GM04504 (cell line): ENCODE measurements around the gene FANCC.

ENCODE experiments used
- DNase-seq: peaks from one replicate; pipeline ENCODE4 v3.0.0-alpha.2; 2012; ENCODE audit warnings: low read depth

FANCC gene, protein sequence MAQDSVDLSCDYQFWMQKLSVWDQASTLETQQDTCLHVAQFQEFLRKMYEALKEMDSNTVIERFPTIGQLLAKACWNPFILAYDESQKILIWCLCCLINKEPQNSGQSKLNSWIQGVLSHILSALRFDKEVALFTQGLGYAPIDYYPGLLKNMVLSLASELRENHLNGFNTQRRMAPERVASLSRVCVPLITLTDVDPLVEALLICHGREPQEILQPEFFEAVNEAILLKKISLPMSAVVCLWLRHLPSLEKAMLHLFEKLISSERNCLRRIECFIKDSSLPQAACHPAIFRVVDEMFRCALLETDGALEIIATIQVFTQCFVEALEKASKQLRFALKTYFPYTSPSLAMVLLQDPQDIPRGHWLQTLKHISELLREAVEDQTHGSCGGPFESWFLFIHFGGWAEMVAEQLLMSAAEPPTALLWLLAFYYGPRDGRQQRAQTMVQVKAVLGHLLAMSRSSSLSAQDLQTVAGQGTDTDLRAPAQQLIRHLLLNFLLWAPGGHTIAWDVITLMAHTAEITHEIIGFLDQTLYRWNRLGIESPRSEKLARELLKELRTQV

DNA sequence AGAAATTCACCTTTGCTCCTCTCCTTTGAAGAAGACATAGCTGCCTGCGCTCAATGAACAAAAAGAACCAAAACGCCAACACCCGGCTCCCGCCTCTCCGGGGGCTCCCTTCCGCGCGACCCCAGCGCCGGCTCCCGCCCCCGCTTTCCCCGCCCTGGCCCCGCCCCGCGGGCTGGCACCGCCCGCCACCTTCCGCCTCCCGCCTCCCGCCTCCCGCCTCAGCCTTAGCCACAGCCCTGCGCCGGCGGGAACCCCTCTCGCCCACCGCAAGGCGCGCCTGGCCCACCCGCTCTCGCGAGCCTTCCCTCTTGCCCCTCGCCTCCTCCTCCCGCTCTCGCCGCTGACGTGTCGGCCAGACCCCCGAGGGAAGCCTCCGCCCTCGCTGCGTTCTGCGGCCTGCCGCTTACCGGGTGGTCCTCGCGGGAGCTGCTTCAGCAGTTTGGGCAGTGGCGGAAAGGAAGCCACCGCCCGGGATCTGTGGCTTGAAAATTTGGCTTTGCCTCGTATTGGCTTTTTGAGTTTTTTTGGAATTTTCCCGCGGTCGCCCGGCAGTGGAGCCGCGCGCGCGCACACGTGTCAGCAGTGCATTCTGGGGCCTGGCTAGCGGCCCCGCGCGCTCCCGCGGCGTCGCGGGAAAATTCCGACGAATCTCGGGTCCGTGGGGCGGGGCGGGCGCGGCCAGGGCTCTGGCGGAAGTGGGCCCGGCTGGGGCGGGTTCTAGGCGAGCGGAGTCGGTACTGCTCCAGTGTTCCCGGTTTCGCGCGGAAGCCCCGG, at the start of gene FANCC:
Gene FANCC, minus strand, starts transcription at position 591 of the 774 bp plus-strand sequence. CDS start 68,418 bp downstream, outside the sequence.
- peak; percentile 63 for DNase-seq

DNA sequence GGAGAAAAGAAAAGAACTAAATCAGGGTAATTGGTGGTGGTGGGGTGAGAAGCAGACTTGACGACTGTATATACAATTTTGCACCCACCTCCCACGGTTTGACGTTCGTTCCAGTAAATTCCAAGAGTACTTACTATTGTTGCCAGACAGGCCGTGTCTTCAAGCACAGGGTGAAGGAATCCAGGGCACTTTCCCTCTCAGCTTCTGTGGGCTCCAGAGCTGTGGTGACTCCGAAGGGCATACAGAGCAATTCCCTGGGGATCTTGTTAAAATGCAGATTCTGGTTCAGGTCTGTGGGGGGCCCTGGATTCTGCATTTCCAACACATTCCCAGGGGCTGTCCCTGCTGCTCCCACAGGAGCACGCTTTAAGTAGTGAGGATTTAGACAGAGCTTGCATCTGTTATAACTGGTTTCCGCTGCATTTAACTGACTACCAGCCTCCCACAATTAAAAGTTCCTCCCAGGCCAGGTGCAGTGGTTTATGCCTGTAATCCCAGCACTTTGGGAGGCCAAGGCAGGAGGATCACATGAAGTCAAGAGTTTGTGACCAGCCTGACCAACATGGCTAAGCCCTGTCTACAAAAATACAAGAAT, 49.3 kb upstream of the FANCC start:
- no peak for DNase-seq

DNA sequence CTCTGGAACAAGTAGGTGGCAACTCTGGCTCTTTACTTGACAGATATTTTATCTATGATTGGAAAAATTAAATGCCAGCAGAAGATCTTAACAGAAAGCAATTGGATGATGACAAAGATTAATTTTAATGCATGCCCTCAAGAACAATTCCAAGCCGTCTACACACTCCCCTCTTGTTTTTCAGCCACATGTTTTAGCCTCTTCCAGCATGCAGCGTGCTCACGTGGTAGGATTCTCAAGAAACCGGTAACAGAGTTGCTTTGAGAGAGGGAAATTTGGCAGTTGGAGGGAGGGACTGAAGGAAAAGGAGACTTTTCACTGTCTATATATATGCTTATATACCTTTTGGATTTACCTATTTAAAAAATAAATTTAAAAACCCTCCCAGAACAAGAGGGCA, 48.3 kb upstream of the FANCC start:
- no peak for DNase-seq

DNA sequence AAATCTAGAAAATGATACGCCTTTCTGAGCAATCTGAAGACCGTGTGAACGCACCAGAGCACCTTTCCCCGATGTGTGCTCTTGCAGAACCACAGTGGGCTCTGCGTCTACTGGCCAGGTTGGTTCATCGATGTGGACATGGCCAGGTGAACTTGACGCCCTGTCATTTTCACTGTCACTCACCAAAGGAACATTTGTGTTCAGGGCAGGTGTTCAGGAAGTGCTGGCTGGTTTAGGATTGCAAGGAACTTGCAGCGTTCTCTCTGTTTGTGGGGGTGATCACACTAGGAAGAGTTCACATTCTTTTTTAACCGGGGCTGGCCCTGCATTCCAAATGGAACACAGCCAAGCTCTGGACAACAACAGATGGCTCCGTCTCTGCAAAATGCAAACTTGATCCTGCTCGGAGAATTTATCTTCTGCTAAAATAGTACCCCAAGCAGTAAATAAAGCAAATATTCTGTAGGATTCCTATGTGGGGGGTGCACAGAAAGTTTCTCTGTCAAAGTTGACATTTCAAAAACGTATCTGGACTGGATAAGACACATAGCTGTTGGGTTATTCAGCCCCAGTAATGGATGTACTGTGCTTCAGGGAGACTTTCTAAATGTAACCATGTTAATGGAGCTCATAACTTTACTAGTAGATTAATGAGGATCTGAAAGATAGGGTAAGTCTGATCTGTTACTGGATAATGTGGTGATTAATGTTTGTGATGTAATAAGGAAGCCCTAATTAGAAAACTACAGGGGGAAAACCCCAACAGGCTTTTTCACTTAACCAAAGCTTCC, 45.7 kb upstream of the FANCC start:
- no peak for DNase-seq

DNA sequence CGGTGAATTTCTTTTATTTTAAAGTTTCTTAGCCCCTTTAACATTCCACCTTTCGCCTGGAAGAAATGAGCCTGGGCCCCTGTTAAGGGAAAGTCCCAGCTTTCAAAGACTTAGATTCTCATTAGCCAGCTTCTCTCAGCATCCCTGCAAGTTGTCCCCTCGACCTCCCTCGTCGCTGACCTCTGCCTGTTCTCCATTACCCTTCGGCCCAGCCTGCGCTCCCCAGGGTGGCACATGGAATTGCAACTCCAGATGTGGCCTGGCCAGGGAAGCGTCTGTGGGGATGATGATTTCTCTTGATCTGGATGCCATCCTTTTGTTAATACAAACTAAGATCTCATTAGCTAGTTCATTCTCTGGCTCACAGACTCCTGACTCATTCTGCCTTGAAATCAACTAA, 43.4 kb upstream of the FANCC start:
- no peak for DNase-seq

DNA sequence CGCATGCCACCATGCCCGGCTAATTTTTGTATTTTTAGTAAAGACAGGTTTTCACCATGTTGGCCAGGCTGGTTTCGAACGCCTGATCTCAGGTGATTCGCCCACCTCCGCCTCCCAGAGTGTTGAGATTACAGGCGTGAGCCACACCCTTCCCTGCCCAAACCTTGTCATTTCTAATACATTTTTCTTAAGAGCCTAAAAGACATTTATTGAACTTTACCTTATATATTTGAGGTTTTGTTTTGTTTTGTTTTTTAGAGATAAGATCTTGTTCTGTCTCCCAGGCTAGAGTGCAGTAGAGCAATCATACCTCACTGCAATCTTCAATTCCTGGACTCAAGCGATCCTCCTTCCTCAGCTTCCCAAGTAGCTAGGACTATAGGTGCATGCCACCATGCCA, 39.8 kb upstream of the FANCC start:
- no peak for DNase-seq

DNA sequence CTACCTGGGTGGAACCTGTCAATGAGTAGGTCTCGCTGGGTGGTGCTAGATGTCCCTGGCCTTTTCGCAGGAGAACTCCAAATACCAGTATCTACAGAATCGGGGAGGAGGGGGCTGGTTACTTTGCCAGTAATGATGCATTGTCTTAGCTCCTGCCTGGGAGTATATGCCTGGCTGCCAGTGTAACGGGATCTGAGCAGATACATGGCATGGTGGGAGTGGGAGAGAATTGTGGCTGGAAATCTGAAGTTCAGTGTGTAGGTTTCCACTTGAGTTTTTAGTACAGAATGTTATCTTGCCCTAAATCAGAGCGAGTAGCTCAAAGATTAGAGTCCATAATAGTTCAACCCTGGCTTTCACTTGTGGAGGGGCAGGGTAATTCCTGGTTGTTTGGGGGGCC, 38.0 kb upstream of the FANCC start:
- no peak for DNase-seq

DNA sequence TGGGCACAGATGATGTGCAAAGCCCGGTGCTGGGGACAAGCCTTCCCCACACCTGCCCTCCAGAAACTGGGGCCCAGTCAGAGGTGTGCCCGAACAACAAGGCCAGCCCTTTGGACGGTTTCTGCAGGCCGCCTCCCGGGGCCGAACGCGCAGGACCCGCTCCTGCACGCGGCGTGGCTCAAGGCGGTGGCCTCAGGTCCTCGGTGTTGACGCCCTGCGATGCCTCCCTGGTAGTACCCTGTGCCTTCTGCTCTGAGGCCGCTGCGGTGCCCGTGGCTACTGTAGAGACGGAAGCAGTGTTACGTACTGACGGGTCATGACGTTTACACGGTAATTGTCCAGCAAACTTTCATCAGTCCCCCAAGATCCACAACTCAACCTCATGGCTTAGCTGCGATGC, 33.5 kb upstream of the FANCC start:
- no peak for DNase-seq

DNA sequence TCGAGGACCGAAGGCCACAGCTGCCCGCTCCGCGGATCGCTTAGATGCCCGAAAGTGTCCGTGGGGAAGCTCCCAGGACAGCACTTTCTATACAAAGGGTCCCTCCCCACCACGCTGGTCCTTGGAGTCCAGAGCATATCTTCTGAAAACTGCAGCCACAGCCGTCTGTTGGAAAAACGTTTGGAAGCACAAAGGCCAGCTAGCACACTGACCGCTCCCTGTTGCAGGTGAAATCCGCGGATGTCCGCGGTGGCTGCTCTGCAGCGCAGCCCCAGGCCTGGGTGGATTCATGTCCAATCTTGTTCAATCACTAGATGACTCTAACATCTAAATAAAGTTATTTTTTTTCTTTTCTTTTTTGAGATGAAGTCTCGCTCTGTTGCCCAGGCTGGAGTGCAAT, 32.8 kb upstream of the FANCC start:
- no peak for DNase-seq

DNA sequence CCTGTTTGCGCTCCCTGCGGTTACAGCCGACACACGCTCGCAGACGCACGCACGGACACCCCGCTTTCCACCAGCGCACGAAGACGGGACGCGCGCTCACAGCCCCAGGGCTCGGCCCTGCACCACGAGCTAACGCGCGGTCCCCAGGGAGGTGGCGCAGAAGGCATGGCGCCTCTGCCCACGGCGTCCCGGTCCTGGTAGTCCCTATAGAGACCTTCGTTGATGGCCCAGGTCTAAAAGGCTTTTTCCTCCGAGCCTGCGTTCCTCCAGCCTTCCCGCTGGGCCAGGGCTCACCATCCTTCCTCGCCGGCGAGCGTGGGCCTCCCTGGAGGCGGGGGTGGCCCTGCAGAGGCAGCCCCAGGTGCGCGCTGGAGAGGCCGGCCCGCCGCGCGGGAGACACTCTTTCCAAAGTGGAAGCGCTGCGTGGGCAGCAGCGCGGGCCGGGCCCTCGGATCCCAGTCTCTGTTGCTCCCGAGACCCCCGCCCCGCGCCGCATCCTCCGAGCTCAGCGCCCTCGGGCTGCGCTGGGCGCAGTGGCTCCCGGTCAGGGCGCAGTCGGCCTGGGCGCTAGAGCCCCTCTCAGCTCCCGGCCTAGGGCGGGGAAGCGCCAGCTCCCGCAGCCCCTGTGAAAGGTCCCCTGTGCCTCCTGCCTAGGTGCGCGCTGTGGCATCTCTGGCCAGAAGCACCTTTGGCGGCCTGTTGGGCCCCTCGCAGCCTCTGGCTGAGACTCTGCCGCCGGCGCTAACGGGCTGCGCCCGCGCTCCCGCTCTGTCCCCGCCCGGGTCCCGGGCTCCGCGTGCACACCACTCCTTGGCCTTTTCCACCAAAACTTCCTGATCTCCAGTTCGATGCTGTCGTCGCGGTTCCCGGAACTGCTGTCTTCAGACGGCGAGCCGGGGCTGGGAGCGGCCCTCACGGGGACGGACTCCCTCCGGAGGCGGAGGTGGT, 31.9 kb upstream of the FANCC start:
- no peak for DNase-seq

DNA sequence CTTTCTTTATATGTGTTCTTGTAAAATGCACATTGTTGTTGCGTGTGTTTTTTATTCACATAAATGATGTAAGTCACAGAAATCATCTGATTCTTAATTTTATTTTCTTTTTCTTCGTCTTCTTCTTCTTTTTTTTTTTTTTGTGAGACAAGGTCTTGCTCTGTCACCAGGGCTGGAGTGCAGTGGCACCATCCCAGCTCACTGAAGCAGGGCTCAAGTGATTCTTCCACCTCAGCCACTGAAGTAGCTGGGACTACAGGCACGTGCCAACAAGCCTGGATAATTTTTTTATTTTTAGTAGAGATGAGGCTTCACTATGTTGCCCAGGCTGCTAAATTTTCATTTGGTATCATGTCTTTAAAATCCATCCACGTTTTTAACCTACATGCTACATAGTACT, 28.5 kb upstream of the FANCC start:
- DNase-seq: no peak

DNA sequence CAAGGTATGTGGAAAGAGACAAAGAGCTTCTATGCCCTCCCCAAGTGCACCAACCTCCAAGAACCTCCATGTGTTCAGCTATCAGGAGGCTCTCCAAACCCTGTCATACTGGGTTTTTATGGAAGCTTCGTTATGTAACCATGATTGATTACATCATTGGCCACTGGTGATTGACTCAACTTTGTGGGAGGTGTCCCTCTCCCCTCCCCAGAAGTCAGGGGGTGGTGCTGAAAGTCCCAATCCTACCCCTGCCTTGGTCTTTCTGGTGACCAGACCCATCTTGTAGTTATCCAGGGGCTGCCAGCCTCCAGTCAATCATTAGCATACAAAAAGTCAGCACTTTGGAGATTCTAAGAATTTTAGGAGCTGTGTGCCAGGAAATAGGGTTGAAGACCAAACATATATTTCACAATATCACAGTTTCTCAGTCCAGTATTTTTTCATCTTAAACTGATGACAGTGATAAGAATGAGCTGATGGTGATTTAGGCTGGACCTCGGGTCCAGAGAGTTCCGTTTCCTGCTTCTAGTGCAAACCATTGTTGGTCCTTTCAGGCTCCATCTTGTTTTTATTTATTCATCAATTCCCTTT, 27.3 kb upstream of the FANCC start:
- no peak for DNase-seq

DNA sequence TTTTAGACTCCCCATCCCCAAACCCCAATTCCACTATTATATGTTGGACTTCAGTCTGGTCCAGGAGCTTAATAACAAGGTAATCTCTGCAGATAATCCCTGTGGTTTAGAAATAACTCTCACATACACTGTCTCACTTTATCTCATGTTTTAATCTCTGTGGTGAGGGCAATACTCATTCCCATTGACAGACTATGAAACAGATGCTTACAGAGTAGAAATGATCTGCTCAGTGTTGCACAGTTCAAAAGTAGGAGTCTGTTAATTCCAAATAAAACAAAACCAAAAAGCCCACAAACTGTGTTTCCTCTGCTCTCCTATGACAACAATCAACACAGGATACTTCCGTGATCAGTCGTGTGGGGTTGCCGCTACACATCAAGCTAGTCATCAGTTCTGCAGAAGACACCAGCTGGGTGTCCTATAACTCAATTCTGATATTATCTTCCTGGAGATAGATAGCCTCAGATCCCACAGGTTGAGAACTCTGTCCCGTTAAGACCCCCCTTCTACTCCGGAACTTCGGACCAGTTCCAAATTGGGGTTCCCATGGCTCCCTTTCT, 26.3 kb upstream of the FANCC start:
- DNase-seq: no peak

DNA sequence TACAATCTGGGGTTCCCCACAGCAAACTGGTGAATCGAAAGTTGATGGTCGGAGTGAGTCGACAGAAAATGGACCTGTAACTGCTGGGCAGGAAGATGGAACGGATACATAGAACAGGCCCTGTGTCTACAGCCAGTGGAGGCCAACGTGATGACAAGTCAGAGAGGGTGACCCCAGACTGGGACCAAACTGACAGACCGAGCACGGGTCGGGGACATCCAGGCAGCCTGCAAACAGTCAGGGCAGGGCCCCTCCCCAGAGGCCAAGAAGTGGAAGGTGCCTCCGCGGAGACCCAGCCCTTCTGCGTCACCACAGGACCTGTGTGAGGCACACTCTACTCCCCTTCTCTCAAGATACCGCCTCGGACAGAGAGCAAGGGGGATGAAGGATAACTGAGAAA, 25.1 kb upstream of the FANCC start:
- DNase-seq: no peak

DNA sequence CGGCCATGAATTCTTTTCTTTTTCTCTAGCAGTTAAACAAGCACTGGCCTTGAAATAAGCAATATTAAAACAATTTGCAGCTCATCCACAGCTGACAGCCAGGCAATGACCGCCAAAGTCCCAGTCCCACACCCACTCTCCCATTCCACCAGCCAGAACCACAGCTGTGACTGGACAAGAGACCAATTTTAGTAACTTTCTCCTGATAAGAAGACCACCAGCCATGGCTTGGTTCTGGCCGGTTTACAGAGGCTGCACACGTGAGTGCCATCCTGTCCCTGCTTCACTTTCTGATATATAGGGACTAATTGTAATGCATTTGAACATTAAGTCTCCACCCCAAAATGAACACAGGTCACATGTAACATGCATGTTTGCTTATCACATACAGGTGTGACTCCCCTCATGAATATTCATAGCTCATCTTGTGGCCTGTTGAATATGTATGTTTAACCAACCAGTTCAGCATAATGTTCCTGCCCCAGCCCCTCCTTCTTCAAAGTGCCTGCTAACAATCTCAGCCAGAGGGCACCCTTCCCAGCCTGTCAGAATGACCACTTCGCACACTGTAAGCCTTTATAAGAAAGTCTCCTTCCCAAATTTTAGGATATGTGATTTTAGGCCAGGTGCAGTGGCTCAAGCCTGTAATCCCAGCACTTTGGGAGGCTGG, 23.9 kb upstream of the FANCC start:
- no peak for DNase-seq

DNA sequence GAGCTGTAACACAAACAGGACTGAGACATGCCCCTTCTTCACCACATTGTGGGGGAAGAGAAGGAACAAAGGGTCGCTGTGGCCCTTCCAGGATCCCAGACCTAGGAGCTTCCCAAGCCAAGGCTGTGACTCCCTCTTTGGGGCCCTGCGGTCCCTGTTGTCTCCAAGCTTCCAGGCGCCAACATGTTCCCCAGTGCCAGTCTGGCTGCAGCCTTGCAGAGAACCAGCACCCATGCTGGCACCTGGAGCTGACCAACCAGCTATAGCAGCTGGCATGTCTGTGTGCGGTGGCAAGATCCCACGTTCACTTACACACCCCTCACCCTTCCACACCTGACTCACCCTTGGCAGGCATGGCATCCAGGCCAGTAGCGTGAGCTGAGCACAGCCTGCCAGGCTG, 20.7 kb upstream of the FANCC start:
- no peak for DNase-seq

DNA sequence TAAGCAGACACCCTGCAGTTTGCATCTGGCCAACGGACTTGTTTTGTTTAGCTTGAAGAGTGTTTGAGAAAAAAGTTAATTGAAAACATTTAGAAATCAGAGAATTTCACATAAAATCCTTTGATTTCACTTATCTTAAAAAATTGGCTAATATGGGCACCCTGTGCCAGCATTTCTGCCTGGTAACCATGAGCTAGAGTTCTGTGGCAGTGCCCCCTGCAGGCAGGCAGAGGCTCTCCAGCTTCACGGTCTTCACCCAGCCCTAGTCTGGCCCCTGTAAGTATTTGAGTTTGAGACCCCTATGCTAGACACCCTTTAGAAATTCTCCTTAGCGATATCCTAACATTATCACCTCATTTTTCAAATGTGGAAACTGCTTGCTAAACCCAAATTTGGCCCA, 18.8 kb upstream of the FANCC start:
- no peak for DNase-seq

DNA sequence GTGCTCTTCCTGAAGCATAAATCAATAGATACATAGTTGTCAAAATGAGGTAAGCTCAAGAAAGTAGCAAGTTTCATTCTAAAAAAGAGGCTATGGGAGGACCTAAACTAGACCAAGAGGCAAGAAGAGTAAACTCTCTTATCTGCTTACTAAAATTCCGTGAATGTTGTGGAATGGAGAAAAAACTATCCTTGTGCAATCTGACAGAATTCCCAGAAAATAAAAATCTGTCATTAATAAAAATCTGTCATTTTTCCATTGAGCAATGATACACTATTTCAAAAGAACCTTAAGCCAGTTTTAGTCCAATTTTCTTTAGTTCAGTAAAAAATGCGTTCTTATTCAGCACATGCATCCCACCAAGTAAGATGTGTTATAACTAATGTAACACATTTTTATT, 15.9 kb upstream of the FANCC start:
- no peak for DNase-seq

DNA sequence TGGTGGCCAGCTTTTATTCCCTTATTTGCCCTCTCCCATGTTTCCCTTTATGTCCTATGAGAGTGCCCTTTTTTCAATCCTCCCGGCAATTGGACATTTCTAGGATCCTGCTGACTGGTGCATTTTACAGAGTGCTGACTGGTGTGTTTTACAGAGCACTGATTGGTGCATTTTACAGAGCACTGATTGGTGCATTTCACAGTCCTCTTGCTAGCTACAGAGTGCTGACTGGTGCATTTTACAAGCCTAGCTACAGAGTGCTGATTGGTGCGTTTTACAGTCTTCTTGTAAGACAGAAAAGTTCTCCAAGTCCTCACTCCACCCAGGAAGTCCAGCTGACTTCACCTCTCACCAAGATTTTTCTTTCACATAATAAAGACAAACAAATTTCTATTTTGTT, 15.4 kb upstream of the FANCC start:
- DNase-seq: no peak
